Measurements from ENCODE around the gene AK9. TPM values are rescaled to one million over a fixed set of nuclear protein-coding genes. Genes with fewer than 3 reads are reported as not detected.
A peak's percentile ranks its signal among the peaks of the same experiment; 100 is the strongest.
"Not testable (repeated sequence)": the region's sequence is repeated elsewhere in the genome, so short reads cannot be mapped to it uniquely, and the experiment has no call there.

The AK9 gene
- 3.1 and 4.2 TPM in 2 replicates for total RNA-seq

- peak; percentile 93 for DNase-seq (ENCODE audit: low read depth in 2 of 2)
Observed at GRCh38 chr6:109690737-109691621, at the start of gene AK9, which contains the start of gene FIG4. Gene AK9 (minus strand): TSS chr6:109691202. CDS start chr6:109675745, 15,457 bp downstream. Gene FIG4 (plus strand): TSS chr6:109691296. CDS start chr6:109691436, 140 bp downstream.

- no peak for DNase-seq (ENCODE audit: low read depth in 2 of 2)
Observed at GRCh38 chr6:109740787-109741186, 49.8 kb upstream of the AK9 start.

- DNase-seq (ENCODE audit: low read depth in 2 of 2): no peak
Observed at GRCh38 chr6:109739686-109740085, 48.7 kb upstream of the AK9 start.

- no peak for DNase-seq (ENCODE audit: low read depth in 2 of 2)
Observed at GRCh38 chr6:109738667-109739066, 47.7 kb upstream of the AK9 start.

- DNase-seq (ENCODE audit: low read depth in 2 of 2): no peak
Observed at GRCh38 chr6:109738255-109738654, 47.3 kb upstream of the AK9 start.

GRCh38 chr6:109736273-109737025, 45.4 kb upstream of the AK9 start:
- no peak for DNase-seq (ENCODE audit: low read depth in 2 of 2)

- DNase-seq (ENCODE audit: low read depth in 2 of 2): not testable (repeated sequence)
Observed at GRCh38 chr6:109725250-109725649, 34.2 kb upstream of the AK9 start.

- no peak for DNase-seq (ENCODE audit: low read depth in 2 of 2)
Observed at GRCh38 chr6:109722564-109723254, 31.7 kb upstream of the AK9 start.

GRCh38 chr6:109722011-109722410, 31.0 kb upstream of the AK9 start:
- no peak for DNase-seq (ENCODE audit: low read depth in 2 of 2)

GRCh38 chr6:109720311-109720710, 29.3 kb upstream of the AK9 start:
- no peak for DNase-seq (ENCODE audit: low read depth in 2 of 2)

- DNase-seq (ENCODE audit: low read depth in 2 of 2): no peak
Observed at GRCh38 chr6:109718991-109719390, 28.0 kb upstream of the AK9 start.

- no peak for DNase-seq (ENCODE audit: low read depth in 2 of 2)
Observed at GRCh38 chr6:109717971-109718370, 27.0 kb upstream of the AK9 start.

GRCh38 chr6:109715616-109716015, 24.6 kb upstream of the AK9 start:
- no peak for DNase-seq (ENCODE audit: low read depth in 2 of 2)

- DNase-seq (ENCODE audit: low read depth in 2 of 2): no peak
Observed at GRCh38 chr6:109714611-109715010, 23.6 kb upstream of the AK9 start.

GRCh38 chr6:109714166-109714565, 23.2 kb upstream of the AK9 start:
- DNase-seq (ENCODE audit: low read depth in 2 of 2): no peak

GRCh38 chr6:109713097-109713496, 22.1 kb upstream of the AK9 start:
- DNase-seq (ENCODE audit: low read depth in 2 of 2): no peak

- not testable (repeated sequence) for DNase-seq (ENCODE audit: low read depth in 2 of 2)
Observed at GRCh38 chr6:109708099-109708498, 17.1 kb upstream of the AK9 start.

GRCh38 chr6:109706513-109706912, 15.5 kb upstream of the AK9 start:
- no peak for DNase-seq (ENCODE audit: low read depth in 2 of 2)

- peak; percentile 89 to 92 for DNase-seq (ENCODE audit: low read depth in 2 of 2)
Observed at GRCh38 chr6:109705258-109705657, 14.3 kb upstream of the AK9 start.

- peak in 1 of 2 donors; percentile 6 for DNase-seq (ENCODE audit: low read depth in 2 of 2)
Observed at GRCh38 chr6:109702791-109703190, 11.8 kb upstream of the AK9 start.

- DNase-seq (ENCODE audit: low read depth in 2 of 2): no peak
Observed at GRCh38 chr6:109701774-109702173, 10.8 kb upstream of the AK9 start.

- no peak for DNase-seq (ENCODE audit: low read depth in 2 of 2)
Observed at GRCh38 chr6:109701221-109701620, 10.2 kb upstream of the AK9 start.
